Fibroblast of mammary gland (primary cell): ENCODE results near the gene ADCK2.

ENCODE experiments used
- DNase-seq: peaks from one replicate; pipeline ENCODE4 v3.0.0-alpha.2; 2010; ENCODE audit warnings: low read depth
- H3K4me3 ChIP-seq: 2 replicates; pipeline ENCODE4 v1.5.1; 2011; ENCODE audit warnings: low read depth, mild to moderate bottlenecking, low read length, moderate library complexity; ENCODE audit not compliant: control insufficient read depth
- CTCF ChIP-seq: conservative IDR thresholded peaks from 2 replicates; pipeline ENCODE4 v1.5.1; 2011; ENCODE audit warnings: low read depth, low read length, inconsistent platforms; ENCODE audit not compliant: control insufficient read depth, insufficient read depth

The ADCK2 gene

GRCh38 chr7:140679186-140679585 lies 6.4 kb downstream of the ADCK2 start:
- no peak overlapping the region for H3K4me3 ChIP-seq
- no peak for TF ChIP-seq CTCF
- DNase-seq, result no peak

GRCh38 chr7:140680886-140681285 lies 8.1 kb downstream of the ADCK2 start:
- no peak overlapping the region for H3K4me3 ChIP-seq
- no peak for TF ChIP-seq CTCF
- DNase-seq, result no peak

GRCh38 chr7:140681766-140682165 lies 9.0 kb downstream of the ADCK2 start:
- H3K4me3 ChIP-seq, result no peak overlapping the region
- no peak for TF ChIP-seq CTCF
- no peak for DNase-seq

GRCh38 chr7:140683657-140684056 lies 10.9 kb downstream of the ADCK2 start:
- H3K4me3 ChIP-seq, result no peak overlapping the region
- no peak for TF ChIP-seq CTCF
- no peak for DNase-seq

GRCh38 chr7:140684066-140684950 lies 11.6 kb downstream of the ADCK2 start:
- DNase-seq, result no peak
- no peak for TF ChIP-seq CTCF
- no peak overlapping the region for H3K4me3 ChIP-seq

GRCh38 chr7:140685407-140686087 lies 12.8 kb downstream of the ADCK2 start:
- DNase-seq, result no peak
- H3K4me3 ChIP-seq, result no peak overlapping the region
- no peak for TF ChIP-seq CTCF
